Embryonic facial prominence (tissue), 1 donor: ENCODE data around the gene ITPR1.

Experiments used
- DNase-seq: peaks from one replicate; pipeline ENCODE4 v3.0.0-alpha.2; 2016; ENCODE audit errors: extremely low spot score

Gene ITPR1

DNA sequence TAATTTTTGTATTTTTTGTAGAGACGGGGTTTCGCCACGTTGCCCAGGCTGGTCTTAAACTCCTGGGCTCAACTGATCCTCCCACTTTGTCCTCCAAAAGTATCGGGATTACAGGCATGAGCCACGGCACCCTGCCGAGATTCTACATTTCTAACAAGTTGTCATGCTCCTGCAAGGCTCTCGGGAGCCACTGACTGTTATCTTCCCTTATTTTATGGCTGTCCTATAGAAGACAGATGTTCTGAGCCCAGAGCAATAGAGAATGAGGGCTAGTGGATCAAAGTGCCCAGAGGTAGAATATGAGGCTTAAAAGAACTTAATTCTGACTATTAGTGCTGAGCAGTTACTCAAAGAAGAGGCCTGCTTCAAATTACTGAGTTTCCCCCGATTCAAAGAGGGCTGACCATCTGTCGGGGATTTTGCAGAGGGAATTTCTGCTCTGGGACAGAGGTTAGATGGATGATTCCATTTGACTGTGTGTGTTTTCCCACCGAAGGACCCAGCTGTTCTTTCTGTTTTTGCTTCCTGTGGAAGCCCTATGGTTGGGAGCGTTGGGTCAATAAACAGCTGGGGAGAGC is 39.5 kb downstream of the ITPR1 start:
- no peak for DNase-seq

DNA sequence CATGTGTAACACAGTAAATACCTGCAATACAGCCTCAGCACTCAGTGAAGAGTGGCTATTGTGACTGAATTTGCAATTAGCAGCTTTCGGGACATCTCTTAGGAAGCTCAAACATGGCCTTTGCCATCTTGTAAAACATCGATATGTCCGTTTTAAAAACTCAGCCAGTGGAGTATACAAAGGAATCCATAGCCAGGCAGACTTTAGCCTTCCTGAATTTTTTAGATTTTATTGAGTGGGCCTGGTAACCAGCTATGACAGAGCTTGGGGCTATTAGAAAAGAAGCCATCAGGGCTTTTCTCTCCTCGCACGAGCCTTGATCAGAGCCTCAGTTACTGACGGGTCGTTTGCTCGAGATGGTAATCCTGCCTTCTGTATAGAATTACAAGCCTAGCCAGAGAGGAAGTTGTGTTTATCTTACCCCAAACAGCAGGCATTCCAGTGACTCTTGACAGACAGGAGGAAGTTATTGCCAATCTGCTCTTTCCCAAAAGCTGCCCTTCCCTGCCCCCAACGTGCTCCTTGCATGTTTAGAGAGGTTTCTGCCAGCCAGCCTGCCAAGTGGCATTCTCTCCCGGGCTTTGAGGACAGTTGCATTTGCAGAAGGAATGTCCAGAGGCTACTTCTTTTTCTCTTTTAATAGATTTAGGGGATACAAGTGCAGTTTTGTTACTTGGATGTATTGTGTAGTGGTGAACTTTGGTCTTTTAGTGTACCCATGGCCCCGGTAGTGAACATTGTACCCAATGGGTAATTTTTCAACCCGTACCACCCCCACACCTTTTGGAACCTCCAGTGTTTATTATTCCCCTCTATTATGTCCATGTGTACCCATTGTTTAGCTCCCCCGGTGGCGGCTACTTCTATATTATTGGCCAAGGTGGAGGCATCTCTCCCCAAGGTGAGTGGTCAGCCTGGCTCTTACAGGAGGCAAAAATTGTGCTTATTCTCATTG is 40.6 kb downstream of the ITPR1 start:
- DNase-seq, result no peak

DNA sequence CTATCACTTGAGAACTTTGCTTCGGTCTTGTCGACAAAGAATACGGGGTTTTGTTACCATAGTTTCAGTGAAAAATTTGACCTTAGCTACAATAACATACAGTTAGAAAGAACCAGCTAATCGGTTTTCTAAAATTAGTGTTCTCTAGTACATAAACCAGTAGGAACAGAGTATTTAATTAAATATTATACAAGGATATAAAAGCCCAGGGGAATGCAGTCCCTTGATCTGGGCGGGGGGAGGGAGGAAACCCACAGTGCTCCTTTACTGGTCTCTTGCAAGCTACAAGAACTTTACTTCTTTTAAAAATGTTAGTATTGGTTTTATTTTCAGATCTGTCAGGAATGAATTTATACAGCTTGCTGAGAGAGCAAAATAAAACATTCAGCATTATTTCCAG is 41.8 kb downstream of the ITPR1 start:
- DNase-seq, result no peak

DNA sequence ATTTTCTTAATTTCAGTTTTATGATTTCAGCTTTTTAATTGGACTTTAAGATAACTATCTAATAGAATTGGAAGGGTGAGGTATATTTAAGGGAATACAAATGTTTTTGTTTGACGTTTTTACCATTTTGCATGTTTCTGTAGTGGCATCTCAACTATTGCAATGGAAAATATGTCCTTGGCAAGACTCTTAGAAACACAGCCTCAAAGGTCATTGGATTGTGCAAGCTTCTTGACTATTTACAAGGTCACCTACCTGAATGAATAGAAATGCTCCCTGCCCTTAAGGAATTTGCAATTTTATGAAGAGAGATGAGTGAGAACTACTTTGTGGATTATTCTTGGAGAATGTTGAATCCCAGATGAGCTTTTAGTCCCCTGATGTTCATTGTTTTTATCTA is 43.1 kb downstream of the ITPR1 start:
- no peak for DNase-seq

DNA sequence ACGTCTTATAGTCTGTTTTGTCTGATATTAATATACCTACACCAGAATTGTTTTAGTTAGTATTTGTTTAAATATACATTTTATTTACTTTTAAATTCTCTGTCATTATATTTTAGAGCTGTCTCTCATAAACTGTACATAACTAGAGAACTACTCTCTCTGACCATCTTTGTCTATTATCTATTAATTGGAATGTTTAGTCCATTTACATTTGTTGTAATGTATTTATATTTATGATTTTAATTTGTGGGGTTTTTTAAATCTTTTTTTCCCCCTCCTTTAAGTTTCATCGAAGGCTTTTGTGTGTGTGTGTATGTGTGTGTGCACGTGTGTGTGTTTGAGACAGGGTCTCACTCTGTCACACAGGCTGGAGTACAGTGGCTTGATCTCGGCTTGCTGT is 47.1 kb downstream of the ITPR1 start:
- DNase-seq, result no peak

DNA sequence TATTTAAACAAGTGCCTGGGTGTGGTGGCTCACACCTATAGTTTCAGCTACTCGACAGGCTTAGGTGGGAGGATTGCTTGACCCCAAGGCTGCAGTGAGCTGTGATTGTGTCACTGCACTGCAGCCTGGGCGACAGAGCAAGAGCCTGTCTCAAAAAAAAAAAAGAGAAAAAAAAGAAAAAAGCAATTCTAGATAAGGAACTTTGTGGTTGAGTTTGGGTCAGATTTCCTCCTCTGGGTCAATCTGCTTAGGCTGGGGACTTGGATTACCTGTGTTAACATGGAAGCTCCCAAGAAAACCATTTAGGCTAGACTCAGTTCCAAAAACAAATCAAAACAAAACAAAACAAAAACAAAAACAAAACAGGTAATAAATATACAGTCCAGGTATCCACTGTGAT is 50.0 kb downstream of the ITPR1 start:
- DNase-seq, result no peak

DNA sequence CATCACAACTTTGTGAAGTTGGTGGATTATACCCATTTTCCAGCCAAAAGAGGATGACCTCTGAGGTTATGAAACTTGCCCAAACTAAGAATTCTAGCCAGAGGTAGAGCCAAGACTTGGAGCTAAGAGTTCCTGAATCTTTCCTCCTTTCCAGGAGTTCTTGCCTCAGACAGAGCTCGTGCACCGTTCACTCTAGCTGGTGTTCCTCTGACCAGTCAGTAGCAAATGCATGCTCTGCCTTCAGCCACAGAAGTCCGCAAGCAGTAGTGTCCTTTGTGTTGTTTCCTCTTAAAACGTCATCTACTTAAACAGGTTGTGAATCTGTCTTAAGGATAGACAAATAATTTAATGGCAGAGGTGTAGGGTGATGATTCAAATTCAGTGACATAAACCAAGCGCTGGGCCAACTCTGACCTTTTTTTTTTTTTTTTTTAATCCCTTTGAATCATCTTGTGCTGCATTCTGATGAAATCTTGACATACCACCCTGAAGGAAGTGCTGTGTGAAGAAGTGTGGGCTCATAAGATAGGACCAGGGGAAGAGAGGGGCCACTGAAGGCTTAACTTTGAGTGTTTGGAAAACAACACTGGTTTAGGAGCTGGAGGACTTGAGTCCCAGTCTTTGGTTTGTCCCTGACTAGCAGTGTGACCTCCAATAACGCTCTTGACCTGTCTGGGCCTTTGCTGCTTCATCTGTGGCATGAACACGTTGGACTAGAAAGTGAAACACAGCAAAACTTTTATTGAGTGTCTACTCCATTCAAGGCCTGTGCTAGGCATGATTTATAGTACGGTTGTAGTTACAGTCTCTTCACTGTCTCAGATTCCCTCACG is 53.4 kb downstream of the ITPR1 start:
- no peak for DNase-seq

DNA sequence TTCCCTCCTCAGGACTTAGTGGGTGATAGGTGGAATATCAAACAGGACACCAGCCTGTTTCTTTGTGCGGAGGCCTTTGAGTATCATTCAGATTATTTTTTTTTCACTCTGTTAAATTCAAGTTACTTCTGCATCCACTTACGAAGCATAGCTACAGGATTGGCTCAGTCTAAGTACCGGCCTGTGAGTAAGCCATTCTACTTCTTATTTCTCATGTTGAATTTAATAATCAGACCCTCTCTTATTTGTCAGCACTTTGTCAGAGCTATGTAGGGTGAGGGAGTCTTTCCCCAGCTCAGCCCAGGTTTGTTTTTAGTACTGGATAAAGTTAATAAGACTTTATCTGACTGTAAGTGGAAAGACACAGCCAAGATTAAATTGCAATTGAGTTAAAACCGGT is 54.7 kb downstream of the ITPR1 start:
- no peak for DNase-seq

DNA sequence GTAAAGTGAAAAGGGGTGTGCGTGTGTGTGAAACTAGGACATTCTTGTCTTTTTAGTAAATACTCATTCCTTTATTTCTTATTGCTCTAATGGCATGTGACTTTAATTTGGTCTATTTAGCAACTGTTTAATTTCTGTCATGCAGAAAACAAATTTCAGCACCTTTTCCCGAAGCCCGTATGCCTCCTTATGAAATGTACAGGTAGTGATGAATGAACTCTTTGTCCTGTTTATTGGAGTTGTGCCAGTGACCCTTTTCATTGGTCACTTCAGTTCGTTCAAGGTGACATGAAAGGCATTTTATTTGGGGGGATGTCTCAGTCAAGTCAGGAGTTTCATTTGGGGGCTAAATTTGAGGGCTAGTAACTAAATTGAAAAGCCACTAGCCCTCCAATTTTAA is 55.2 kb downstream of the ITPR1 start:
- DNase-seq, result no peak

DNA sequence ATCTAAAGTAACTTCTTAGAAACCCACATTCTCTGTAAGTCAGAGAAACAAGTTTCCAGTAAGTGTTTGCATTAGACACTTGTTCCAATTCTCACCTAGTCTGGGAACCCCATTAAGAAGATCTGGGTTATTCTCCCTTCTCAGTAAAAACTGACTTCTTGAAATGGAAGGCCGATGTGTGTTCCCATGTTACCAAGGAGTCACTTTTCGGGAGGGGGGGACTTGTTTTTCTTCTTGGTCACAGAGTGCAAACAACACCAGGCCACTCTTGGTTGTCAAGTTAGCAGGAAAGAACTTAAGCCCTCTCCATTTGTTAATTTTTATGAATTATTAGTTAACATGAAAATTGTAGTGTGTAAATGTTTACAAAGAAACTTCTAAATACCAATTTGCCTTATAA is 55.6 kb downstream of the ITPR1 start:
- no peak for DNase-seq

DNA sequence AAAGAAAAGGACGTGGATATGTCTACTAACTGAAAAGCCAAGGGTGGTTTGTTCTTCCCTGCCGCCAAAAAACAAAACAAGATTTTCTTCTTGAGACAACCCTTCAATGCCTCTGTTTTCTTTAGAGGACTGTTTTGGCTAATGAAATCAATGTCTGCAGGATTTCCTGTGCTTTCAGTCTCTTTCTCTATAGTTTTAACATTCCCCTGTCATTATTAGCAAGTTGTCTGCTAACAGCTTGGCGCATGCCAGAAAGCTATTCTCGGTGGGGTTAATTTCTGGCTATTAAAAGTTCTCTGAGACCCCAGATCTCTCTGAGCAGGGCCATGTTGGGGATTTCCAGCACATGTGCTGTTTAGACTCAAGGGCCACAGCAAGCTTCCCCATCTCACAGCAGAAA is 56.7 kb downstream of the ITPR1 start:
- no peak for DNase-seq

DNA sequence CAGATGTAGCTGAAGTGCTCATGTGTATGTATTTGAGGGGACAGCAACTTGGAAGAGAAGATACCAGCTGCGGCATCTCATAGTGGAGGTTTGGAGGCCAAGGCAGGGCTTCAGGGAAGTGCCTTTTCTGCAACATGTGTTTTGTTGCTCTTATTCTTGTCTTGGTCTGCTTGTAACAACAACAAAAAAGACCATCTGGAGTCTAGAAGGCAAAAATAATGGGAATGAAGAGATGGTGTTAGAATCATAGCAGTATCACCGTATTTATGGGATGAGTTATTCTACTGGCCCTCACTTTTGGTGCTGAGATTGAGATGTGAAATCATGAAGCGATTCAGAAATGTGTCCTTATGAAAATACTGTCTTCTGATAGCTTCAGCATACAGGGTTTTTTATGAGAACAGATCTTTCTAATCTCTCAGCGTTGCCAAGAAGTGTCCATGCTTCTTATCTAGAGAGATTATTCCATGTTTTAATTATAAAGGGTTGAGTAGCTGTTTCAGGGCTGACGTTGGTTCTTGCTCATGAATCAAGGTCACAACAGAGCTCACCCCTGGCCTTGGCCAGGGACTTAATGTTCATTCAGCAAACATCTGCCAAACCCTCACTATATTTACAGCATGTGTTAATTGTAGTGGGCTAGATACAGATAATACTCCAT is 58.0 kb downstream of the ITPR1 start:
- DNase-seq, result no peak

DNA sequence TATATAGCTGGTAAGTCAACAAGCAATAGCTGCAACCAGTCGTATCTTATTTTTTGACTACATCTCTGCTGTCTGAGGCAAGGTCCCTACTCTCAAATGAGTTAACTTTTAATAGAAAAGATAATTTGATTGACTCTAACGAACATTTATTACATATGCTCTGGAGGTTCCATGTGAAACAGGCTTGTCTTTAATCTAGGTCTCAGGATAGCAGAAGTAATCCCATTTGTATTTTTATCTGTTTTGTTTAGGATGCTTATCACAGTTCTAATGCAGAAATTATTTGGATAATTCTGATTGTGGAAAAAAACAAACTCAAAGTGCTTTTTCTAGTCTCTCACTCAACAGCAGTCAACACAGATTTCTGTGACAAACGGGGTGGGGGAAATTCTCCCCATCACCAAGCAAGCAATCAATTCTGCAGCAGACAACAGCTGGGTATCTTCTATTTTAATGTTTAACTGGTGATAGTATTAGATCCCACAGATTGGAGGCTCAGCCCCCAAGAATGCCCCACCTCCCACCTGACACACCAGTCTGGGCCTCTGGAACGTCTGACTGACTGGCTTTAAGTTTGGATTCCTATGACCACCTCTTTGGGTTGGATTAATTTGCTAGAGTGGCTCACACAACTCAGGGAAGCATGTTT is 58.8 kb downstream of the ITPR1 start:
- no peak for DNase-seq

DNA sequence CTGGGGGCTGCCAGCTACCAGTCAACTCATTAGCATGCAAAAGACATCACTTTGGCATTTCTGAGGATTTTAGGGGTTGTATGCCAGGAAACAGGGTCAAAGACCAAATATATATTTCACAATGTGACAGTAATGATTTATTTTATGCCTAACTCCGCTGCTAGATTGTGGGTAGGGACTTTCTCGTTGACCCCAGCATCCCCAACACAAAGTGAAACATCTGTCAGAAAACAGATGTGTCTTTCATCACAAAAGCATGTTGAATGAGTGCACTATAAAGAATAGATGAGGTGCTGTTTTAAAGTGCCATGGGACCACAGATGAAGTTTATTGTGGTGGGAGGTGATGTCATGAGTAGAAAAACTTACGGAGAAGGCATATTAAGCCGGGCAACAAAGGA is 59.7 kb downstream of the ITPR1 start:
- no peak for DNase-seq

DNA sequence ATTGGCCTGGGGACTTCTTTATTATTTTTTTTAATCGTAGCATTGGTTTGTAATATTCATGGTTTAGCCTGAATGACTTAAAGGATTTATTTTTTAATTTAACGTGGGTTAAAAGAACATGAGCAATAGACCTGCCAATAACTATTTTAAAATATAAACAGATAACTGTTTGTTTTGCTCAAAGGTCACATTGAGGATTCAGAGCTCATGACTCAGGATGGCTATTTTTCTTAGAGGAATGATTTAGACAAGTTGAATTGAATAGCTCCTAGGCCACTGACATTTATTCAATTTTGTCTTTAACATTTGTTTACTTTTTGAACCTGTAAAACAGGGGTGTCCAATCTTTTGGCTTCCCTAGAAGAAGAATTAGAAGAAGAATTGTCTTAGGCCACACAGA is 68.5 kb downstream of the ITPR1 start:
- DNase-seq, result no peak

DNA sequence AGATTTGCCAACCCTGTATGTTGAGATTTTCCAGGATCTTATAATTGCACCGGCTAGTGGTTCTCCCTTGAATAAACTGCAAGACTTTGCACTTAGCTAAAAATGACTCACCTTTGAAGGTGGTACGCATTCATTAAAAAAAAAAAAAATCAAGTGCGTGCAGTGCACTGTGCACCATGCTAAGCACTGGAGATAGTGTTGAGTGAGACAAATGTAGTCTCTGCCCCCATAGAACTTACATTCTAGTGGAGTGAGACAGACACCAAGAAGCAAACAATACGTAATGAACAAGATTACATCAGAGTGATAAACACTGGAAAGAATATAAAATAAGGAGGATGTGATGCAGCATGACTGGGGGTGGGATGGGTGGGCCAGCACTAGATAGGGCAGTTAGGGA is 69.4 kb downstream of the ITPR1 start:
- no peak for DNase-seq

DNA sequence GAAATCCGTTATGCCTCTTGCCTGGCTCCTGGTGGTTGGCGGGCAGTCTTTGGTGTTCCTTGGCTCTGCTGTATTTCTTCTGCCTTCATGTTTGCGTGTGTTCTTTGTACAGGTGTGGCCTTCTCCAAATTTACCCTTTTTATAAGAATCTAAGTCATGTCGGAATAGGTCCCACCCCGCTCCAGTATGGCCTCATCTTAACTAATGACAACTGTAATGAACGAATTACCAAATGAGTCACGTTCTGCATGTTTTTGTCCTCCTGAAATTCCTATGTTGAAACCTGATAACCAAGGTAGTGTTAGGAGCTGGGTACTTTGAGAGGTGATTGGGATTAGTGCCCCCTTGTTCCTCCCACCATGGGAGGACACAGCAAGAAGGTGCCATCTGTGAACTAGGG is 71.1 kb downstream of the ITPR1 start:
- DNase-seq, result no peak

DNA sequence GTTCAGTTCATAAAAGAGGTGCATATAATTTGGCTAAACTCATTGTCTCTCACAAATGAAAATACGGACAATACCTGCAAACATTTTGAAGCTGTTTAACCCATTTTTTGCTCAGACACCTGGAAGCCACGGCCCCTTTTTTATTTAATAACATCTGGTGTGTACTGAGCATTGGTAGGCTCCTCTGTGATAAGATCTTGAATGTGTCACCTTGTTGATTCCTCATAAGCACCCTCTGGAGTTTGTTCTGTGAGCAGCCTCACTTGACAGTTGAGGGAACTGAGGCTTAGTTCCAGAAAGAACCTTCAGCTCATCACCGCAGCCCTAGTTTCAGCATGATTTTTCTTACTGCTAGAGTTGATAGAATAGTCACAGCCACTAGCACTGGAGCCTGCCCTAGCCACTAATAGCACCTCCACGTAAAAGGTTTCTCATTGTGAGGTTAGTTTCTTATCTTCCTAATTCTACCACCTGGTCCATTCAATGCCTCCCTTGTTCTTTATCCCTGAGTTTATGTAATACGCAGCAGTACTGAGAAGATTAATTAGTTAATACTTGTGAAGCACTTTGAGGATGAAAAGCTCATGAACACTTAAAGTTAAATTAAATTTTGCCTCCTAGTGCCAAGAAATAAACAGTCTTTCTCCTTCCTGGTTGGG is 71.9 kb downstream of the ITPR1 start:
- DNase-seq, result no peak

DNA sequence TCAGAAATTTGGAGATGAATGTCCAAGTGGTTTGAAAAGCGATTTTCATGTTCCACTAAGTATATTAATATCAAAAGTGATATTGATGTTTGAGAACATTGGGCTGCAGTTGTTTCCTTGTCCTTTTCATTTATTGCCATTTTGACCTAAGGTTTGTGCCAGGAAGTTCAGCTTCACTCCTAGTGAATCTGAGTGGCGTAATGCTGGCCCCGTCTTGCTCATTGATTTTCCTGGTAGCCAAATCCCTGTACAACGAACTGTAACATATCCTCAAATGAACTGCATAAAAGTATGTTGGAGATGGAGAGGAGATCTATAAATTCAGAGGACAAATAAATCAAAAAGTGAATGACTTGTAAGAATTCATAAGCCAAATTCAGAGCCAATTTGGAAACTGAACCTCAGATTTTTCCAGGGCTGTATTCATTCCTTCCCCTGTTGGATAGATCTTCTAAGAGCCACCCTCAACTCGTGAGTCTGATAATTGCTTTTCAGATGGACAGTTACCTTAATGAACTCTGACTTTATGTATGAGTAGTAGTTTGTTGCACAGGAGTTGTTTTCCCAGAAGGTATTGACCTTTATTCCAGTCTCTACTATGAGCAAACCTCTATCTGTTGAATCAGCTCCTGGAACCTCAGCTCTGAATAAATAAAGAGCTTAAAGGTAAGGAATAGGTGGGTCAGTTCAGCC is 72.8 kb downstream of the ITPR1 start:
- no peak for DNase-seq

DNA sequence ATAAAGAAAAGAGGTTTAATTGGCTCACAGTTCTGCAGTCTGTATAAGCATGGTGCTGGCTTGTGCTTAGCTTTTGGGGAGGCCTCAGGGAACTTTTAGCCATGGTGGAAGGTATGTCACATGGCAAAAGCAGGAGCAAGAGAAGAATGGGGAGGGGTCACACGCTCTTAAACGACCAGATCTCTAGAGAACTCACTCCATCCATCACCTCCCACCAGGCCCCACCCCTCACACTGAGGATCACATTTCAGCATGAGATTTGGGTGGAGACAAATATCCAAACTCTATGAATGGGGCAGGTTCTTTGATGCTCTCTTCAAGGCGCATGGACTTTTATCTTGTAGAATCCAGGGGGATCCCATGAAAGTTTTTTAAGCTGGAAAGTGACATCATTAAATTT is 75.7 kb downstream of the ITPR1 start:
- no peak for DNase-seq
